HCT116 (cell line): ENCODE measurements around the gene RNF141. TPM values are rescaled to one million over a fixed set of nuclear protein-coding genes. Genes with fewer than 3 reads are reported as not detected.

Source experiments
- ATAC-seq: fragments of 200-7000 bp; cut with Tn5 transposase; 2 replicates; pipeline ENCODE4 v1.9.1; 2020; ENCODE audit warnings: mild to moderate bottlenecking, moderate library complexity
- BruUV-seq: library from RNA; stranded (reverse); fragments of 400-500 nt; replicated peaks from 2 replicates; lab custom pipeline; 2021; lab: Mats Ljungman, UMichigan
- CTCF ChIA-PET: fragments of 300-600 bp; sonication (Branson Sonifier 250); formaldehyde crosslinking; loops from one replicate; lab custom pipeline; 2021; ENCODE audit warnings: antibody characterized with exemption; lab: Charles Lee
- POLR2A ChIA-PET: fragments of 300-600, 350-600 bp; sonication (Branson Sonifier 250); formaldehyde crosslinking; loops from one replicate; lab custom pipeline; 2021; ENCODE audit warnings: antibody characterized with exemption; lab: Charles Lee
- RAD21 ChIA-PET, 2 experiments: fragments of 300-600 bp; sonication (Branson Sonifier 250); formaldehyde crosslinking; loops; one replicate each; lab custom pipeline; 2023; ENCODE audit warnings: low total read pairs in 2 of 2; ENCODE audit not compliant: uncharacterized antibody in 2 of 2, unreplicated experiment in 2 of 2, low non-redundant PET in 1 of 2; lab: Charles Lee
- DNase-seq: peaks from one replicate; pipeline ENCODE4 v3.0.0-alpha.2; 2010; ENCODE audit warnings: low read depth, low spot score
- H2AFZ ChIP-seq: fragments of 200-600 bp; shearing (Covaris generic), sonication (generic); 2 replicates; pipeline ENCODE4 v1.6.1; 2017; ENCODE audit warnings: low read depth, mixed run types, mixed read lengths, antibody characterized with exemption, low read length; ENCODE audit not compliant: poor library complexity, severe bottlenecking
- H3K27ac ChIP-seq: 2 replicates; pipeline ENCODE4 v1.5.1; 2012; ENCODE audit warnings: low read depth, low read length
- H3K27me3 ChIP-seq: fragments of 200-600 bp; sonication (generic); 2 replicates; pipeline ENCODE4 v1.6.1; 2016; ENCODE audit warnings: mixed run types, low read length, mixed read lengths; ENCODE audit not compliant: insufficient read depth
- H3K36me3 ChIP-seq, 2 experiments: fragments of 200-500 bp in 1 of 2; fragments of 200-600 bp in 1 of 2; sonication (Bioruptor generic) in 1 of 2; sonication (generic) in 1 of 2; 2 replicates each; pipeline versions ENCODE4 v1.5.1 to v1.6.1; 2014 to 2016; ENCODE audit warnings: low read length in 2 of 2, inconsistent platforms in 1 of 2, mixed read lengths in 1 of 2, mixed run types in 1 of 2; ENCODE audit not compliant: insufficient read depth in 2 of 2, control insufficient read depth in 1 of 2
- H3K4me1 ChIP-seq, 2 experiments: fragments of 200-600 bp in 1 of 2; sonication (generic) in 1 of 2; 2 replicates each; pipeline versions ENCODE4 v1.5.1 to v1.6.1; 2012 to 2017; ENCODE audit warnings: low read length in 2 of 2, inconsistent platforms in 1 of 2, mild to moderate bottlenecking in 1 of 2, mixed read lengths in 1 of 2, mixed run types in 1 of 2, moderate library complexity in 1 of 2; ENCODE audit not compliant: insufficient read depth in 2 of 2, control insufficient read depth in 1 of 2
- H3K4me2 ChIP-seq: fragments of 200-600 bp; sonication (generic); 2 replicates; pipeline ENCODE4 v1.6.1; 2017; ENCODE audit warnings: mixed run types, low read length, mixed read lengths
- H3K4me3 ChIP-seq, 2 experiments: fragments of 200-600 bp in 1 of 2; sonication (generic) in 1 of 2; replicated peaks in 1 of 2; 2 replicates each; pipeline ENCODE4 v1.5.1; 2011 to 2016; ENCODE audit warnings: low read length in 2 of 2, control low read depth in 1 of 2, low read depth in 1 of 2, mild to moderate bottlenecking in 1 of 2, mixed read lengths in 1 of 2, mixed run types in 1 of 2
- H3K79me2 ChIP-seq: fragments of 200-600 bp; sonication (generic); 2 replicates; pipeline ENCODE4 v1.6.1; 2017; ENCODE audit warnings: mild to moderate bottlenecking, mixed run types, low read length, moderate library complexity, mixed read lengths; ENCODE audit not compliant: insufficient read depth
- H3K9ac ChIP-seq: fragments of 200-600 bp; sonication (generic); 2 replicates; pipeline ENCODE4 v1.6.1; 2016; ENCODE audit warnings: low read length, mixed read lengths
- H3K9me2 ChIP-seq: fragments of 200-600 bp; sonication (generic), shearing (Covaris generic); 2 replicates; pipeline ENCODE4 v1.6.1; 2017; ENCODE audit warnings: mixed run types, mild to moderate bottlenecking, moderate library complexity; ENCODE audit not compliant: insufficient read depth
- H3K9me3 ChIP-seq, 2 experiments: fragments of 200-500 bp in 1 of 2; fragments of 200-600 bp in 1 of 2; sonication (Bioruptor generic) in 1 of 2; sonication (generic) in 1 of 2; 2 replicates each; pipeline ENCODE4 v1.6.1; 2014 to 2017; ENCODE audit warnings: low read length in 2 of 2, mixed read lengths in 2 of 2, inconsistent platforms in 1 of 2, low read depth in 1 of 2, mild to moderate bottlenecking in 1 of 2, mixed run types in 1 of 2, moderate library complexity in 1 of 2; ENCODE audit not compliant: control insufficient read depth in 1 of 2, insufficient read depth in 1 of 2
- H4K20me1 ChIP-seq: fragments of 200-600 bp; sonication (generic), shearing (Covaris generic); 2 replicates; pipeline ENCODE4 v1.6.1; 2017; ENCODE audit warnings: mixed run types, mild to moderate bottlenecking, moderate library complexity; ENCODE audit not compliant: insufficient read depth
- ATF3 ChIP-seq: IDR thresholded peaks from 2 replicates; pipeline ENCODE4 v1.6.1; 2012
- CEBPB ChIP-seq: IDR thresholded peaks from 2 replicates; pipeline ENCODE4 v1.6.1; 2012; ENCODE audit warnings: low read depth
- CTCF ChIP-seq, 3 experiments: fragments of 200-600 bp in 1 of 3; sonication (generic) in 1 of 3; IDR thresholded peaks in 2 of 3; conservative IDR thresholded peaks in 1 of 3; 2 replicates each; pipeline ENCODE4 v1.5.1; 2012 to 2017; ENCODE audit warnings: low read depth in 2 of 3, low read length in 2 of 3, antibody characterized with exemption in 1 of 3, borderline replicate concordance in 1 of 3, control low read depth in 1 of 3, mild to moderate bottlenecking in 1 of 3, mixed read lengths in 1 of 3, mixed run types in 1 of 3, moderate library complexity in 1 of 3; ENCODE audit not compliant: insufficient read depth in 1 of 3
- FOSL1 ChIP-seq: IDR thresholded peaks from 2 replicates; pipeline ENCODE4 v1.6.1; 2012; ENCODE audit warnings: low read depth
- JUND ChIP-seq: IDR thresholded peaks from 2 replicates; pipeline ENCODE4 v1.6.1; 2012
- MAX ChIP-seq: IDR thresholded peaks from 2 replicates; pipeline ENCODE4 v1.6.1; 2012
- REST ChIP-seq: IDR thresholded peaks from 2 replicates; pipeline ENCODE4 v1.6.1; 2012; ENCODE audit warnings: low read depth
- SP1 ChIP-seq: IDR thresholded peaks from 2 replicates; pipeline ENCODE4 v1.6.1; 2012; ENCODE audit warnings: low read depth
- TCF7L2 ChIP-seq: IDR thresholded peaks from 2 replicates; pipeline ENCODE4 v1.7.0; 2011; ENCODE audit warnings: borderline replicate concordance, inconsistent platforms; ENCODE audit not compliant: insufficient read depth, insufficient read length; ENCODE audit errors: extremely low read depth
- YY1 ChIP-seq: IDR thresholded peaks from 2 replicates; pipeline ENCODE4 v1.6.1; 2011; ENCODE audit warnings: low read length, low read depth, moderate library complexity, mild to moderate bottlenecking; ENCODE audit not compliant: insufficient replicate concordance; ENCODE audit errors: extremely low read depth
- ZBTB33 ChIP-seq: IDR thresholded peaks from 2 replicates; pipeline ENCODE4 v1.6.1; 2011; ENCODE audit warnings: mild to moderate bottlenecking, low read length, moderate library complexity; ENCODE audit not compliant: insufficient replicate concordance; ENCODE audit errors: extremely low read depth
- intact Hi-C: fragments of 100-400 bp; cut with micrococcal nuclease; formaldehyde crosslinking; loops from 2 replicates; pipeline ENCODE4 v1.10.0; 2022
- total RNA-seq: library from RNA; stranded (reverse); gene quantifications from one replicate; pipeline ENCODE4 v1.2.1, GENCODE V29; 2021; ENCODE audit not compliant: unreplicated experiment

Gene RNF141
- total RNA-seq, 1 experiment from 2014 or later = 133 TPM

- intact Hi-C loops = no loop called here
Measured at GRCh38 chr11:10518891-10519290, 22.1 kb downstream of the RNF141 start.

More at GRCh38 chr11:10518891-10519290, 22.1 kb downstream of the RNF141 start:
- no peaks in the 10 kb centered on the region for H3K27me3 ChIP-seq
- H3K36me3 ChIP-seq = peaks cover 17 to 59% of the 10 kb centered on the region in 2 experiments; a peak in 3 of 4 replicates
- no peaks in the 10 kb centered on the region for H3K9me2 ChIP-seq
- BruUV-seq = no TSS peak
- RAD21 ChIA-PET = no interaction called here
- CTCF ChIA-PET = no interaction called here
- POLR2A ChIA-PET = no interaction called here
- DNase-seq (no peak), ATAC-seq (no peak)
- TF ChIP-seq FOSL1 (no peak), TCF7L2 (no peak), REST (no peak), YY1 (no peak), SP1 (no peak), JUND (no peak), ZBTB33 (no peak), ATF3 (no peak), CEBPB (no peak), MAX (no peak), CTCF (IDR thresholded peaks at IDR 0.05 in 2 of 3, conservative IDR thresholded peaks at IDR 0.05 in 1 of 3; ENCODE audit: borderline replicate concordance in 1 of 3, insufficient read depth in 1 of 3, low read depth in 2 of 3, low read length in 2 of 3) (no peak)
- H3K4me3 ChIP-seq = no peak overlapping the region
- no peaks in the 10 kb centered on the region for H4K20me1 ChIP-seq
- H2AFZ ChIP-seq = no peak overlapping the region
- no peak overlapping the region for H3K27ac ChIP-seq
- no peaks in the 10 kb centered on the region for H3K9me3 ChIP-seq
- no peak overlapping the region for H3K9ac ChIP-seq
- H3K79me2 ChIP-seq = peaks cover 77% of the 10 kb centered on the region
- H3K4me2 ChIP-seq = no peak overlapping the region
- peaks cover 13 to 75% of the 10 kb centered on the region in 2 experiments for H3K4me1 ChIP-seq
